ENCODE measurements around the gene CLDN34.

Gene CLDN34

GRCh38 chrX:9966775-9967408 is at the start of gene CLDN34:
Gene CLDN34 (plus strand): TSS chrX:9967358. CDS start chrX:9967358, 0 bp downstream.
- no peak for DNase-seq (ENCODE audit: insufficient read length, low spot score)
- FAIRE-seq = no peak

- FAIRE-seq = no peak
These were observed 49.3 kb upstream of the CLDN34 start for GRCh38 chrX:9917861-9918260.

DNA sequence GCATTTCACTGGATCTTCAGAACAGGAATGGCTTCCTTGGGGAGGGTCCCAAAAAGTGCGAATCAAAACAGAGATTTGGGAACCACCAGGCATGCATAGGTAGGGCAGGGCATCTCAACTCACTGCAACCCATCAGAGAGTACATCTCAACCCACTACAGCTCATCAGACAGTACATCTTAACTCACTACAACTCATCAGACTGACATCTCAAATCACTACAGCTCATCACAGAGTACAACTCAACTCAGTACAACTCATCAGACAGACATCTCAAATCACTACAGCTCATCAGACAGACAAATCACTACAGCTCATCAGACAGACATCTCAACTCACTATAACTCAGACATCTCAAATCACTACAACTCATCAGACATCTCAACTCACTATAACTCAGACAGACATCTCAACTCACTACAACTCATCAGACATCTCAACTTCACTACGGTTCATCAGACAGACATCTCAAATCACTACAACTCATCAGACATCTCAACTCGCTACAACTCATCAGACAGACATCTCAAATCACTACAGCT is 47.5 kb upstream of the CLDN34 start:
- no peak for FAIRE-seq
- DNase-seq (ENCODE audit: insufficient read length, low spot score) = no peak

More at GRCh38 chrX:9917861-9918260, 49.3 kb upstream of the CLDN34 start:
- DNase-seq (ENCODE audit: insufficient read length, low spot score) = no peak

DNA sequence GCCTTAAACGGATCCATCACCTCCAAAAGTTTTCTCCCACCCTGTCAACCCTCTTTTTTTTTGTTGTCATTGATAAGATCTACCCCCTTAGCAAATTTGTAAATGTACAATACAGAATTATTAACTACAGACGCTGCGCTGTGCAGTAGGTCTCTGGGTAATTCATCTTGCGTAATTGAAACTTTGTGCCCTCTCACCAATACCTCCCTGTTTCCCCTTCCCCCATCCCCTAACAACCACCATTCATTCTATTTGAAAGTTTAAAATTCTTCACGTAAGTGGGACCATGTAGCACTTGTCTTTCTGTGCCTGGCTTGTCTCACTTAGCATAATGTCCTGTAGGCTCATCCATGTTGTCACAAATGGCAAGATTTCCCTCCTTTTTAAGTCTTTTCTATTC is 45.8 kb upstream of the CLDN34 start:
- FAIRE-seq = no peak
- no peak for DNase-seq (ENCODE audit: insufficient read length, low spot score)

DNA sequence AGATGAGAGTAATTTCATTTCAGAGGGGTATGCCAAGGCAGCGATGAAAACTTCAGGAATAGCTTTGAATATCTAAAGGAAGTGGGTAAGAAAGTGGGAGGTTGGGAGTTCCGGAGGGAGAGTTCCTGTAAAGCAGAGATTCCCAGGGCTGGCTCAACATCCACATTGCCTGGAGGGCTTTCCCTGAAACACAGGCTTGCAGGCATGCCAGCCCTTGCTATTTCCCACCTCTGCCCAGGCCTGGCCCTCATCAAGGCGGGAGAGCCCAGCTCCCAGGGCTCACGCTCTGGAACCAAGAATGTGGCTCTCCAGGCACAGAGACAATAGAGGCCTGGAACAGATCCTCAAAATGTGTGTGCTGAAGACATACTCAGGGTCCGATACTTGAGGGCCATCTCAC is 43.8 kb upstream of the CLDN34 start:
- no peak for DNase-seq (ENCODE audit: insufficient read length, low spot score)
- FAIRE-seq = no peak

GRCh38 chrX:9926002-9926401 is 41.2 kb upstream of the CLDN34 start:
- no peak for DNase-seq (ENCODE audit: insufficient read length, low spot score)
- FAIRE-seq = no peak

DNA sequence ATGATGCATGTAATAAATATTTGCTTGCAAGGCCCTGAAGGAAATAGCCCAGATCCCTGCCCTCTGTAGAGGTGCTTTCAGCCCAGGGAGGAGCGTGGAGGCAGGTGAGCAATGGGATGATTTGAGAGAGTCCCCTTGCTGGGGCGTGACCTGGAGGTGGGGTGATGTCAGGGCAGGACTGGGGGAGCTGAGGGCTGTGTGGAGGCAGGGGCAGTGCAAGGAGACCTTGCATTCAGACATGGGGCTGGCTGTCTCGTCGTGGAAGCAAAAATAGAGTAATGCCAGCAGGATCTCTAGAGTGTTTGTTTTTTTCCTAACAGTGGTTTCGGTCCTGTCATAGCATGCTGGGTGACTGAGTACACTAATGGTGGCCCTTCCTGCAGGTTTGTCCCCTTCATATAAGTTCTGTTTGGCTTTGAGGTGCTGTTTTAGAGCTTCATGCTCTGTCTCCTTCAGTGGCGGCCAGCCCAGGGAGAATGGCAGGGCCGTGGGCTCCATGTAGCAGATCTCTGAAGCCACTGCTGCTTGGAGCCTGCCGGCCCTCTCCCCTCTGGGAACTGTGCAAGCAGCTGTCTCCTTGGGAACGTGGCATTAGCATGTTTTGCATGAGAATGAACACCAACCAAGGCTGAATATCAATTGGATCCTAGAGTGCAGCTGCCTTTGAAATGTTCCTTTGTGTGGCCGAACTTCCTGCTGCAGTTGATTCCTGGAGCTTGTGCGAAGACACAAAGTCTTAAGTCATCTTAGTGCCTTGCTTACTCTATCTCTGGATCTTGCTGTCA is 39.3 kb upstream of the CLDN34 start:
- no peak for FAIRE-seq
- DNase-seq (ENCODE audit: insufficient read length, low spot score) = no peak

DNA sequence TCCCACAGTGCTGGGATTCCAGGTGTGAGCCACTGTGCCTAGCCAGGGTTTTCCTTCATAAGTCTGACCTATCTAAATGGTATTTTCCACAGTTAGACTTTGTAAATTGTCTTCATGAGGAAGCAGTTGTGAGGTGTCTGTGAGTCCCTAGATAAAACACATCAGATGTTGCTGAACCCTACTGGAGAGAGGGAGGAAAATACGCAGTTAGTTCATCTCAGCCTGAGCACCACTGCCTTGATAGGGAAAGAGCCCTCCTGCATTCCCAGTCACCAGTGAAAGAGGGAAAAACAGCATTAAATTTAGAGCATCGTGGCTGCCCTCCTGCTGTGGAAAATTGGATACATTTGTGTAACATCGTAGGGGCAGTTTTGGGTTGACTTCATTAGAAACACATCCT is 31.7 kb upstream of the CLDN34 start:
- no peak for FAIRE-seq

DNA sequence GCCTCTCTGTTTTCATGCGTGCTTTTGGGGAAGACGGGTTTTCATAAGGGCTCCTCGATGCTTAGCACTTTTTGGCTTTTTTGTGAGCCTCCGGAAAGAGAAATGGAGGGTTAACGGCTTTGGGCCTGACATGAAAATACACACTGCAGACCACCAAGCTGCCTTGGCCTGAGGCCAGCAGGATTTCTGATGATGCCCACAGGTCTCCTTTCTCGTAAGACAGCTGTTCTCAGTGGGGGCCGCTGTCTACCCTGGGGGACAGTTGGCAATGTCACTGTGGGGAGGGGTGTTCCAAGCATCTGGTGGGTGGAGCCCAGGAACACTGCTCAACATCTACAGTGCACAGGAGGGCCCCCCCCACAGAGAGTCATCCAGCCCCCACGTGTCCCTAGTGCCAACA is 29.4 kb upstream of the CLDN34 start:
- FAIRE-seq (no peak), DNase-seq (ENCODE audit: insufficient read length, low spot score) (no peak)

More for the DNA sequence above, 31.7 kb upstream of the CLDN34 start:
- no peak for DNase-seq (ENCODE audit: insufficient read length, low spot score)

- DNase-seq (ENCODE audit: insufficient read length, low spot score) (no peak), FAIRE-seq (no peak)
These were observed 28.6 kb upstream of the CLDN34 start for GRCh38 chrX:9938516-9938915.

GRCh38 chrX:9940421-9940820 is 26.7 kb upstream of the CLDN34 start:
- no peak for DNase-seq (ENCODE audit: insufficient read length, low spot score)

GRCh38 chrX:9942086-9942485 is 25.1 kb upstream of the CLDN34 start:
- DNase-seq (ENCODE audit: insufficient read length, low spot score) = peak; percentile 5
- FAIRE-seq = peak; percentile 79

More at GRCh38 chrX:9940421-9940820, 26.7 kb upstream of the CLDN34 start:
- FAIRE-seq = peak; percentile 28

DNA sequence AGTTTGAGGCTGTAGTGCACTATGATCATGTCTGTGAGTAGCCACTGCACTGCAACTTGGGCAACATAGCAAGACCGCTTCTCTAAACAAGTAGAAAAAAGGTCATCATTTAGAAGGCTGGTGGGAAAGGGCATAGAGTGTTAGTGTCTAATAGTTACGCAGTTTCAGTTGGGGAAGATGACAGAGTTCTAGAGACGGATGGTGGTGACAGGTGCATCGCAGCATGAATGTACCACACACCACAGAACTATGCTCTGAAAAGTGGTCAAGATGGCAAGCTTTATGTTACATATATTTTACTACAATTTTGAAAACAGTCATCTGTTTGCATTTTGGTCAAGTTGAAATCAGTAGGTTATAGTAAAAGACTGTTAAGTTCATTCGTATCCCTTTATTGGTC is 23.7 kb upstream of the CLDN34 start:
- FAIRE-seq = no peak

GRCh38 chrX:9947131-9947794 is 19.9 kb upstream of the CLDN34 start:
- no peak for DNase-seq (ENCODE audit: insufficient read length, low spot score)
- FAIRE-seq = no peak

More for the DNA sequence above, 23.7 kb upstream of the CLDN34 start:
- DNase-seq (ENCODE audit: insufficient read length, low spot score) = no peak

DNA sequence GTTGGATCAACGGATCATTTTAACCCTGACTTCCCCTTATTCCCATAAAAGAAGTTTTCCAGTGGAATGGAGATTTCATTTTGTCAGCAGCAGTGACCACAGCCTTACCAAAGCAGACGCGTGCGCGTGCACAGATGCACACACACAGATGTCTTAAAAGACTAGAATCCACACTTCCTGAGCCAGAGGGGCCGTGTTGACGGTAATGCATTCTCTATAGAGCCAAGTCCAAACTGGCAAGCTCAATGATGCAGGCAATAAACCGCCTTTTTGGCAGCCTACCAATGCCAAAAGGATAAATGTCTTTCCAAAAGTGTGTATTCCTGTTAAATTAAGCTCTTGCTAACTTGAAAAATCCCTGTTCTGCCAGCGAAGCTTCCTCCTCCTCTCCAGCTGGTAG is 18.8 kb upstream of the CLDN34 start:
- DNase-seq (ENCODE audit: insufficient read length, low spot score) (no peak), FAIRE-seq (no peak)

DNA sequence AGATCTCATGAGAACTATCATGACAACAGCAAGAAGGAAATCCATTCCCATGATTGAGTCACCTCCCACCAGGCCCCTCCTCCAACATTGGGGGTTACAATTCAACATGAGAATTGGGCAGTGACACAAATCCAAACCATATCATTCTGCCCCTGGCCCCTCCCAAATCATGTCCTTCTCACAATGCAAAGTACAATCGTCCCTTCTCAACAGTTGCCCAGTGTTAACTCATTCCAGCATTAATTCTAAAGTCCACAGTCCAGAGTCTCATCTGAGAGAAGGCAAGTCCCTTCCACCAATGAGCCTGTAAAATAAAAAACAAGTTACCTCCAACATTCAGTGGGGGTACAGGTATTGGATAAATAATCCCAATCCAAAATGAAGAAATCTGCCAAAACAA is 14.9 kb upstream of the CLDN34 start:
- FAIRE-seq = no peak
- DNase-seq (ENCODE audit: insufficient read length, low spot score) = no peak

DNA sequence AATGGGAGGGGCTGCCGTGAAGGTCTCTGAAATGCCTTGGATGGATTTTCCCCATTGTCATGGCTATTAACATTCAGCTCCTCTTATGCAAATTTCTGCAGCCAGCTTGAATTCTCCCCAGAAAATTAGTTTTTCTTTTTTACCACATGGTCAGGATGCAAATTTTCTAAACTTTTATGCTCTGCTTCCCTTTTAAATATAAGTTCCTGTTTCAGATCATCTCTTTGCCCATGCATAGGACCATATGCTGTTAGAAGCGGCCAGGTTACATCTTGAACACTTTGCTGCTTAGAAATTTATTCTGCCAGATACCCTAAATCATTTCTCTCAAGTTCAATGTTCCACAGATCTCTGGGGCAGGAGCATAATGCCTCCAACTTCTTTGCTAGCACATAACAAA is 13.8 kb upstream of the CLDN34 start:
- FAIRE-seq (no peak), DNase-seq (ENCODE audit: insufficient read length, low spot score) (no peak)

DNA sequence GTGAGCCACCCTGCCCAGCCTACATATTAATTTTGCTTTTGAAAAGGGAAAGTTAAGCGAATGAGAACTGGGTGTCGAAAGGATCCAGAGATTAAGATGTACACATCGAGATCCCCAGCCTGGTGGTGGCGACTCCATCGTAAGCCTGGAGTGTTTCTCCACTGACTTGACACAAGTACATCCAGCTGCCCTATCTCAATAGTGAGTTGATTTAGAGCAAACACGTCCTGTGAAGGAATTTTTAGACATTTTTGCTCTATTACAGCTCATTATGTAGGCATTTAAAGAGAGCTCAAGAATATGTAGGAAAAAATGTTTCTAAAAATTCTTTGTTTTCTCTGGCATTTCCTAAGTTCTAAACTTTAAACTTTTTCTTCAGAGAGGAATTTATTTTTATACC is 11.7 kb upstream of the CLDN34 start:
- no peak for DNase-seq (ENCODE audit: insufficient read length, low spot score)
- no peak for FAIRE-seq

GRCh38 chrX:9957743-9958142 is 9.4 kb upstream of the CLDN34 start:
- FAIRE-seq = no peak
- DNase-seq (ENCODE audit: insufficient read length, low spot score) = no peak

- no peak for FAIRE-seq
- no peak for DNase-seq (ENCODE audit: insufficient read length, low spot score)
These were observed 9.0 kb upstream of the CLDN34 start for GRCh38 chrX:9958183-9958582.

GRCh38 chrX:9961750-9962149 is 5.4 kb upstream of the CLDN34 start:
- DNase-seq (ENCODE audit: insufficient read length, low spot score) = no peak
- no peak for FAIRE-seq

Data from GM19239 (cell line).